Sigmoid colon (tissue), 4 donors: Measurements from ENCODE around the gene EHD2.
"Not testable (repeated sequence)": the region's sequence is repeated elsewhere in the genome, so short reads cannot be mapped to it uniquely, and the experiment has no call there.

ENCODE experiments used
- CTCF ChIP-seq, 4 experiments: fragments of 450-650 bp in 3 of 4; fragments of 200-600 bp in 1 of 4; IDR thresholded peaks; one replicate each; pipeline ENCODE4 v1.5.1; 2016 to 2019; ENCODE audit warnings: antibody characterized with exemption in 4 of 4, mild to moderate bottlenecking in 3 of 4, moderate library complexity in 2 of 4
- EP300 ChIP-seq, 4 donors: sonication (generic); formaldehyde crosslinking; IDR thresholded peaks; one replicate each; pipeline ENCODE4 v1.6.1; 2017; ENCODE audit warnings: antibody characterized with exemption in 4 of 4
- POLR2A ChIP-seq, 2 donors: fragments of 450-650 bp; IDR thresholded peaks; one replicate each; pipeline ENCODE4 v1.6.1; 2016; ENCODE audit warnings: antibody characterized with exemption in 2 of 2, mild to moderate bottlenecking in 2 of 2, moderate library complexity in 2 of 2
- POLR2AphosphoS5 ChIP-seq, 4 donors: sonication (generic); formaldehyde crosslinking; IDR thresholded peaks; one replicate each; pipeline ENCODE4 v1.6.1; 2017; ENCODE audit warnings: antibody characterized with exemption in 4 of 4

- not testable (repeated sequence) for TF ChIP-seq CTCF, EP300, POLR2A, POLR2AphosphoS5 (IDR thresholded peaks at IDR 0.05)
Measured at GRCh38 chr19:47746129-47746528, 32.9 kb downstream of the EHD2 start.
